Adipocyte (in vitro differentiated cells): ENCODE data around the gene CENPP.

Experiments used
- DNase-seq: peaks from one replicate; pipeline ENCODE4 v3.0.0-alpha.2; 2015; ENCODE audit warnings: low read depth
- H3K27me3 ChIP-seq: replicated peaks from 2 replicates; pipeline ENCODE4 v1.7.0; 2013; ENCODE audit warnings: mild to moderate bottlenecking, low read length, moderate library complexity; ENCODE audit not compliant: control insufficient read depth, insufficient read depth
- H3K36me3 ChIP-seq: 2 replicates; pipeline ENCODE4 v1.7.0; 2013; ENCODE audit warnings: low read length, mild to moderate bottlenecking, moderate library complexity; ENCODE audit not compliant: control insufficient read depth, insufficient read depth, severe bottlenecking
- H3K4me1 ChIP-seq: 2 replicates; pipeline ENCODE4 v1.7.0; 2013; ENCODE audit warnings: mild to moderate bottlenecking, low read length, moderate library complexity; ENCODE audit not compliant: control insufficient read depth, insufficient read depth
- H3K4me3 ChIP-seq: 2 replicates; pipeline ENCODE4 v1.7.0; 2013; ENCODE audit warnings: mild to moderate bottlenecking, low read length, moderate library complexity
- H3K9ac ChIP-seq: 2 replicates; pipeline ENCODE4 v1.7.0; 2013; ENCODE audit warnings: mild to moderate bottlenecking, low read length, moderate library complexity
- H3K9me3 ChIP-seq: 2 replicates; pipeline ENCODE4 v1.7.0; 2013; ENCODE audit warnings: mild to moderate bottlenecking, low read length, moderate library complexity; ENCODE audit not compliant: control insufficient read depth

Gene CENPP

DNA sequence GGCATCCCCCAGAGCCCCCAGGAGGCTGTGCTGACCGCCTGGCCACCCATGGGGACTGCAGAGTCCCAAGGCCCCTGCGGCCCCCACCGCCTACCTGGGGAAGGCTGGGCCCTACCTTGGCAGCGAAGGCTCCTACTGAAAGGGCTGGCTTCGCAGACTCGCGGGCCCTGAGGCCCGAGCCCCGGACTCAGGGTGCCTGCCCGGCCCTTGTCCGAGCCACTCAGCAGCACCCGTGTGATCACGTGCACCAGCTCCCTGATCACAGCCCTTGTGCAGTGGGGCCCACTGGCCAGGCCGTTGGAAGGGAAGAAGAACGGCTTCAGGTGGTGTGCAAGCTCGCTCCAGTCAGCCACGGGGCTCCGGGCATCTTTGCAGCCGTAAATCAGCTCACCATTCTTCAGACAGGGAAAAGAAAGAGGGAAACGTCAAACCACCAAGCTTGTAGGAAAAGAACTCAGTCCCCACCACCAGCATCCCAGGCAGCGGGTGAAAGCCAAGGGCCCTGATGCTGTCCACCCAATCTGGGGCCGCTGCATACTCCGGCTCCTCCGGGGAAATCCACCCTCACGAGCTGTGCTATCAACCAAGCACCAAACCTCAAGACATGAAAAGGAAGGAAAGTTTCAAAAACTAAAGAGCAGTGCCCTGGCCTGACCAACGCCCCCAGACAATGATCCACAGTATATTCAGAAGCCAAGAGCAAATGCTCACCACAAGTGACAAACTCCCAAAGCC is 312.3 kb downstream of the CENPP start:
- DNase-seq: no peak
- Histone ChIP-seq H3K4me3 (no peak overlapping the region), H3K9me3 (no peaks in the 10 kb centered on the region), H3K9ac (no peak overlapping the region), H3K4me1 (peaks cover 4% of the 10 kb centered on the region), H3K27me3 (no peaks in the 10 kb centered on the region), H3K36me3 (peaks cover 96% of the 10 kb centered on the region)

- no peaks in the 10 kb centered on the region for H3K9me3 ChIP-seq
- H3K4me1 ChIP-seq: peaks cover 4% of the 10 kb centered on the region
- H3K36me3 ChIP-seq: peaks cover 96% of the 10 kb centered on the region
- no peak overlapping the region for H3K4me3 ChIP-seq
- H3K9ac ChIP-seq: no peak overlapping the region
- H3K27me3 ChIP-seq: no peaks in the 10 kb centered on the region
- no peak for DNase-seq
Observed at GRCh38 chr9:92638621-92639101, 312.9 kb downstream of the CENPP start.

DNA sequence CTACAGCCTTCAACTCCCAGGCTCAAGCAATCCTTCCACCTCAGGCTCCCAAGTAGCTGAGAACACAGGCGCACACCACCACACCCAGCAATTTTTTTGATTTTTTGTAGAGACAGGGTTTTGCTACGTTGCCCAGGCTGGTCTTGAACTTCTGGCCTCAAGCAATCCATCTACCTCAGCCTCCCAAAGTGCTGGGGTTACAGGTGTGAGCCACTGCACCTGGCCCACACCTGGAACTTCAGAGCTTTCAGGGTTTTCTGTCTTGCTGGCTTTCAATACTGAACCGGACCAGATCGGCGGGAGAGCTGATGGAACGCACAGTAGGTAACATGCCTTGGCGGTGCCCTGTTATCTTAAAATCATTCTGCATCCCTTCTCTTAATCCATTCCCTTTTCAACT is 313.4 kb downstream of the CENPP start:
- H3K36me3 ChIP-seq: peaks cover 96% of the 10 kb centered on the region
- H3K27me3 ChIP-seq: no peaks in the 10 kb centered on the region
- no peak overlapping the region for H3K4me3 ChIP-seq
- peaks cover 4% of the 10 kb centered on the region for H3K4me1 ChIP-seq
- no peaks in the 10 kb centered on the region for H3K9me3 ChIP-seq
- no peak for DNase-seq
- no peak overlapping the region for H3K9ac ChIP-seq

GRCh38 chr9:92639791-92640271 is 314.1 kb downstream of the CENPP start:
- peaks cover 98% of the 10 kb centered on the region for H3K36me3 ChIP-seq
- H3K4me3 ChIP-seq: no peak overlapping the region

GRCh38 chr9:92640398-92641091 is 314.8 kb downstream of the CENPP start:
- no peaks in the 10 kb centered on the region for H3K9me3 ChIP-seq
- no peaks in the 10 kb centered on the region for H3K27me3 ChIP-seq
- DNase-seq: no peak
- no peak overlapping the region for H3K9ac ChIP-seq
- H3K4me1 ChIP-seq: no peaks in the 10 kb centered on the region
- H3K4me3 ChIP-seq: no peak overlapping the region
- peaks cover 98% of the 10 kb centered on the region for H3K36me3 ChIP-seq

More at GRCh38 chr9:92639791-92640271, 314.1 kb downstream of the CENPP start:
- Histone ChIP-seq H3K9me3 (no peaks in the 10 kb centered on the region), H3K27me3 (no peaks in the 10 kb centered on the region), H3K4me1 (no peaks in the 10 kb centered on the region), H3K9ac (no peak overlapping the region)
- no peak for DNase-seq

DNA sequence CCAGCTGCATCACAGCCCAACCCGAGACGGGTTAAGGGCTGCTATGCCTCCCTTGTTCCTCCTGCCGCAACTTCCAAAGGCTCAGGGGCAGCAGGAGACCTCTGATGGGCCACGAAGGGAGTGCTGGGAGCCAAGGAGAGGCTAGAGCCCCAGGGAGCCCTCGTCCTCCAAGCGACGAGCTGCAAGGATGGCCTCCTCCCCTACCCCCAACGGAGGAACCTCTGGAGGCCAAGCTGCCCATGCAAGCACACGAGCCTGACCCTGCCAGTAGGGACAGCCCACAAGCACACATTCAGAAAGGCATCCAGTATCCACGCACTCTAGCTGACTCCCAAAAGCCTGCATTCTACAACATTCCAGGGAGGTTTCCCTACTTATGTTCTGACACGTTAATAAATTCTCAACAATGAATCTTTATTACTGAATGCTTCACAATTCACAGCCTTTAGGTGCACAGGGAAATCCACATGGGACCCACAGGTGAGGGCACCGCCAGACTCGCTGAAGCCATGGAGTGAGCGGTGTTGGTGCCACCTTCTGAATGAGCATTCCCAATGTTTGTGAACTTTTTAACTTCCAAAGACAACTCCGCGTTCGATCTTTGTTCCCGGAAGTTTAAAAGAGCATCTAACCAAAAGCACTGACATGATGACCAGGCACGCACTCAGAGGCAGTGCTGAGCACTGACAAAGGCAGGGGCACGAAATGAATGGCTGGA is 315.5 kb downstream of the CENPP start:
- Histone ChIP-seq H3K9ac (no peak overlapping the region), H3K4me1 (no peaks in the 10 kb centered on the region), H3K9me3 (no peaks in the 10 kb centered on the region), H3K27me3 (no peaks in the 10 kb centered on the region), H3K36me3 (peaks cover 98% of the 10 kb centered on the region), H3K4me3 (no peak overlapping the region)
- DNase-seq: no peak

- no peak overlapping the region for H3K9ac ChIP-seq
- H3K27me3 ChIP-seq: no peaks in the 10 kb centered on the region
- no peak for DNase-seq
- no peak overlapping the region for H3K4me3 ChIP-seq
- H3K36me3 ChIP-seq: peaks cover 95% of the 10 kb centered on the region
- H3K4me1 ChIP-seq: no peaks in the 10 kb centered on the region
- H3K9me3 ChIP-seq: no peaks in the 10 kb centered on the region
Observed at GRCh38 chr9:92642041-92642451, 316.3 kb downstream of the CENPP start.

DNA sequence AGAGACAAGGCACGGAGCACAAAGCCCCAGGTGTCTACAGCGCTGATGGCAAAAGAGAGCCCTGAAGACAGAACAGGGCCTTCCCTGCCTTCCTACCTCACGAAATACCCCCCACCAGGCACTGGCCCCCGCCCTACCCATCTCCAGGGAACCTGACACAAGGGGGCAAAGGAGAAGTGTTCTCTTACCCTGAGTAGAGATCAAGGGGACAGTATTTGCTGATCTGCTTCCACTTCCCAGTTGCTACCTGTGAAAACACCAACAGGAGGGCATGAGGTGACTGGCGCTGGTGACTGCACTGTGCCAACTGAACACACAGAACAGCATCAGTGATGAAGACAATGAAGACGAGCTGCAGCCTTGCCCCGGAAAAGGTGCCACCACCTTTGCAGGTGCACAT is 316.8 kb downstream of the CENPP start:
- Histone ChIP-seq H3K9me3 (no peaks in the 10 kb centered on the region), H3K36me3 (peaks cover 95% of the 10 kb centered on the region)
- DNase-seq: no peak

GRCh38 chr9:92644278-92644677 is 318.5 kb downstream of the CENPP start:
- Histone ChIP-seq H3K4me1 (no peaks in the 10 kb centered on the region), H3K9me3 (no peaks in the 10 kb centered on the region), H3K4me3 (no peak overlapping the region), H3K27me3 (no peaks in the 10 kb centered on the region), H3K36me3 (peaks cover 95% of the 10 kb centered on the region), H3K9ac (no peak overlapping the region)
- DNase-seq: no peak

More for the DNA sequence above, 316.8 kb downstream of the CENPP start:
- H3K4me3 ChIP-seq: no peak overlapping the region
- H3K27me3 ChIP-seq: no peaks in the 10 kb centered on the region
- no peaks in the 10 kb centered on the region for H3K4me1 ChIP-seq
- H3K9ac ChIP-seq: no peak overlapping the region

DNA sequence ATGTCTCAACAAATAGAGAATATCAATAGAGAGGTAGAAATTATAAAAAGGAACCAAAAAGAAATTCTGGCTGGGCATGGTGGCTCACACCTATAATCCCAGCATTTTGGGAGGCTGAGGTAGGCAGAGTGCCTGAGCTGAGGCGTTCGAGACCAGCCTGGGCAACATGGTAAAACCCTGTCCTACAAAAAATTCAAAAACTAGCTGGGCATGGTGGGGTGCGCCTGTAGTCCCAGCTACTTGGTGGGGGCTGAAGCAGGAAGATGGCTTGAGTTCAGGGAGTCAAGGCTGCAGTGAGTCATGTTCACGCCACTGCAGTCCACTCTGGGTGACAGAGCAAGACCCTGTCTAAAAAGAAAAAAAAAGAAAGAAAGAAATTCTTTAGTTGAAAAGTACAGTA is 319.3 kb downstream of the CENPP start:
- H3K27me3 ChIP-seq: no peaks in the 10 kb centered on the region
- no peaks in the 10 kb centered on the region for H3K9me3 ChIP-seq
- peaks cover 91% of the 10 kb centered on the region for H3K36me3 ChIP-seq
- no peak overlapping the region for H3K4me3 ChIP-seq
- H3K4me1 ChIP-seq: no peaks in the 10 kb centered on the region
- DNase-seq: no peak
- no peak overlapping the region for H3K9ac ChIP-seq
